Activated CD8-positive, alpha-beta memory T cell treated with anti-CD3 and anti-CD28 coated beads for 1 hour (primary cell): ENCODE measurements around the gene SLC11A1.

Experiments used
- DNase-seq, 2 donors: peaks; one replicate each; pipeline ENCODE4 v3.0.0-alpha.2; 2020; ENCODE audit warnings: low read depth in 1 of 2; ENCODE audit errors: extremely low read depth in 1 of 2

Gene SLC11A1

DNA sequence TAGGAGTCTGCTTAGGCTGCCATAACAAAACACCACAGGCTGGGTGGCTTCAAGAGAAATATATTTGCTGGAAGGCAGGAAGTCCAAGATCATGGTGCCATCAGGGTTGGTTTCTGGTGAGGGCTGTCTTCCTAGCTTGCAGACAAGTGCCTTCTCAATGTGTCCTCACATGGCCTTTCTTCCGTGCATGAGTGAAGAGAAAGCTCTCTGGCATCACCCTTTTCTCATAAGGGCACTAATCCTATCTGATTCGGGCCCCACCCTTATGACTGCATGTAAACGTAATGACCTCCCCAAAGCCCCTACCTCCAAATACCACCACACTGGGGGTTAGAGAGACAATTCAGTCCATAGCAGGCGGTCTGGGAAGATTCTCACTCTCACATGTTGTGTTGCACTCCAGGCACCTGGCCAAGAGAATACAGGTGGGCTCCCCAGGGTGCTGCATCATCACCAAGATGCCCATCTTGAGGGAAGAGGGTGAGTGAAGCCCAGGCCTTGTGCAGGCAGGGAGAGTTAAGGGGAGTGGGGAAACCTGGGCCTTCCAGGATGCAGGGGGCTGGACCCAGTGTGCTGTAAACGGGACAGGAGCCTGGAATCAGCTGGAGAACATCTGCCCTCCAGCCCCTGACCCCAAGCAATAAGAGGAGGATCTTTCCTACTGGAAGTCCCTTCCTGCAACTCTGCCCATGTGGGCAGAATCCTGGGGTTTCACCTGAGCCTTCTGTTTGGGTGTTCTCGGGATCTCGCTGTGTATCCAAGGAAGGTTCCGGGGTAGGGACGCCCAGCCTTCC lies 15.3 kb upstream of the SLC11A1 start:
- DNase-seq: no peak

GRCh38 chr2:218367415-218368149 lies 14.5 kb upstream of the SLC11A1 start:
- peak; percentile 39 to 57 for DNase-seq

DNA sequence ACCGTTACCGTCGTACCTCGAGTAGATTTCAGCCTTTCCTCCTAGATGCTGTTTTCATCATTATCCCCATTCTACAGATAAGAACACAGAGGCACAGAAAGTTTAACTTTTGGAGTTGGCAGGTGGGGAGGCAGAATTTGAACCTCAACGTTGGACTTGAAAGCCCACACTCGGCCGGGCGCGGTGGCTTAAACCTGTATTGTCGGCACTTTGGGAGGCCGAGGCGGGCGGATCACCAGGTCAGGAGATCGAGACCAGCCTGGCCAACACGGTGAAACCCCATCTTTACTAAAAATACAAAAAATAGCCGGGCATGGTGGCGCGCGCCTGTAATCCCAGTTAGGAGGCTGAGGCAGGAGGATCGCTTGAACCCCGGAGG lies 13.9 kb upstream of the SLC11A1 start:
- DNase-seq: no peak

- DNase-seq: no peak
Observed at GRCh38 chr2:218368621-218369153, 13.4 kb upstream of the SLC11A1 start.

DNA sequence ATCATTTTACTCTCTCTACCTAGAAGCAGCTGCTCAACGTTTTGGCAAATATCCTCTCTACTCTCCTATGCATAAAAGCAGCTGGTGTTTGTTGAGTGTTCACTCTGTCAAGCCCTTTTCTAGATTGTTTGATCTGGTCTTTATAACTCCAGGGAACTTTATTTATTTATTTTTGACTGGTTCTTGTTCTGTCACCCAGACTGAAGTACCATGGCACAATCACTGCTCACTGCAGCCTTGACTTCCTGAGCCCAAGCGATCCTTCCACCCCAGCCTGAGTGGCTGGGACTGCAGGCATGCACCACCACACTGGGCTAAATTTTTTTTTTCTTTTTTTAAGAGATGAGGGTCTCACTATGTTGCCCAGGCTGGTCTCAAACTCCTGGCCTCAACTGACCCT lies 12.7 kb upstream of the SLC11A1 start:
- DNase-seq: no peak

GRCh38 chr2:218370410-218371063 lies 11.5 kb upstream of the SLC11A1 start:
- no peak for DNase-seq

DNA sequence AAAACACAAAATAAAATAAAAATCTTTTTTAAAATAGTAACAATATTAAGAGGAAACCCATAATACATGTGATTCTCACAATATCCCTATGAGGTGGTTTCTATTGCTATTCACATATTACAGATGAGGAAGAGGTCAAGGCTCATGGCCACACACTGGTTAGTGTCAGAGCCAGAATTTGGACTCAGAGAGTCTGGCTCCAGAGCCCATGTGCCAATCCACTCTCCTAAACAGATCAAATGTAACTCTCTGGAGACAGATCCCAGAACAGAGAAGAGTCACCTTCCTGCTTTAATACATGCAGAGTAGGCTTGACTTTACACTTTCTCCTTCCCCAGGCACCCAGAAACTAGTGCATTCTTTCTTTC lies 10.1 kb upstream of the SLC11A1 start:
- DNase-seq: no peak

DNA sequence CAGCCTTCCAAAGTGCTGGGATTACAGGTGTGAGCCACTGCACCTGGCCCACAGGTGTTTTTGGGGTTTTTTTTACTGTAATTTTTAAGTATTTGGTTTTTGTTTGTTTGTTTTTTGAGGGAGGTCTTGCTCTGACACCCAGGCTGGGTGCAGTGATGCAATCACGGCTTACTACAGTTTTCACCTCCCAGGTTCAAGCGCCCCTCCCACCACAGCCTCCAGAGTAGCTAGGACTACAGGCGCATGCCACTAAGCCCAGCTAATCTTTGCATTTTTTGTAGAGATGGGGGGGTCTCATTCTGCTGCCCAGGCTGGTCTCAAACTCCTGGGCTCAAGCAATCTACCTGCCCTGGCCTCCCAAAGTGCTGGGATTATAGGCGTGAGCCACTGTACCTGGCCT lies 7.3 kb upstream of the SLC11A1 start:
- DNase-seq: no peak

DNA sequence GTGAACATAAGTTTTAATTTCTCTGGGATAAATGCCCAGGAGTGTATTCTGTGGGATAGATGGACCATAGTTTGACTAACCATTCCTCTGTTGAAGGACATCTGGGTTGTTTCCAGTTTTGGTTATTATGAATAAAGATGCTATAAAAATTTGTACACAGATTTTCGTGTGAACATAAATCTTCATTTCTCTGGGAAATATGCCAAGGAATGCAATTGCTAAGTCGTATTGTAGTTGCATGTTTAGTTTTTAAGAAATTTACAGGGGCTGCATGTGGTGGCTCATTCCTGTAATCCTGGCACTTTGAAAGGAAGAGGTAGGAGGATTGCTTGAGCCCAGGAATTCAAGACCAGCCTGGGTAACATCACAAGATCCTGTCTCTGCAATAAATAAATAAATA lies 6.9 kb upstream of the SLC11A1 start:
- no peak for DNase-seq

- DNase-seq: no peak
Observed at GRCh38 chr2:218378053-218378452, 4.0 kb upstream of the SLC11A1 start.

DNA sequence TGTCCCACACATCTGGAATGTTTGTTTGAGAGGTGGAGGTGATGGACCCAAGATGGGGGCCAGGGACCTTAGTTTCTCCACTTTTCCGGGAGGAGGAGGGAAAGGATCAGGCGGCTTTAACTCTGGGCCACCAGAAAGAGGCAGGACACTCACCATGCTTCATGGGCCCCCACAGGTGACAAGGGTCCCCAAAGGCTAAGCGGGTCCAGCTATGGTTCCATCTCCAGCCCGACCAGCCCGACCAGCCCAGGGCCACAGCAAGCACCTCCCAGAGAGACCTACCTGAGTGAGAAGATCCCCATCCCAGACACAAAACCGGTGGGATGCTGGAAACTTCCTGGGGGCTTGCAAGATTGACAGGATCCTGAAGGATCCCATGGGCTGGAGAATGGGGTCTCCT lies 712 bp downstream of the SLC11A1 start:
- DNase-seq: no peak

GRCh38 chr2:218383892-218384519 lies 1.9 kb downstream of the SLC11A1 start:
- no peak for DNase-seq

DNA sequence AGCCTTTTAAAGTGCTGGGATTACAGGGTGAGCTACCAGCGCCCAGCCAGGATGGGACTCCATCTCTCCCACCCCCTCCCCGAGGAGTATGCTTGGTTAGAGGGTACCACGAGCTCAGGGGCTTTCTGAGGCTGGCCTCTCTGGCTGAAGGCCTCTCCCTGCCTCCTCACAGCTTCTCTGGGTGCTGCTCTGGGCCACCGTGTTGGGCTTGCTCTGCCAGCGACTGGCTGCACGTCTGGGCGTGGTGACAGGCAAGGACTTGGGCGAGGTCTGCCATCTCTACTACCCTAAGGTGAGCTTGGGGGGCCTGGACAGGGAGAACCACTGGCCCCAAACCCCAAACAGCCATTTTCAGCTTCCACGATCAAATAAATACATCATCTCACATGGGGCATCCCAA lies 2.9 kb downstream of the SLC11A1 start:
- no peak for DNase-seq

DNA sequence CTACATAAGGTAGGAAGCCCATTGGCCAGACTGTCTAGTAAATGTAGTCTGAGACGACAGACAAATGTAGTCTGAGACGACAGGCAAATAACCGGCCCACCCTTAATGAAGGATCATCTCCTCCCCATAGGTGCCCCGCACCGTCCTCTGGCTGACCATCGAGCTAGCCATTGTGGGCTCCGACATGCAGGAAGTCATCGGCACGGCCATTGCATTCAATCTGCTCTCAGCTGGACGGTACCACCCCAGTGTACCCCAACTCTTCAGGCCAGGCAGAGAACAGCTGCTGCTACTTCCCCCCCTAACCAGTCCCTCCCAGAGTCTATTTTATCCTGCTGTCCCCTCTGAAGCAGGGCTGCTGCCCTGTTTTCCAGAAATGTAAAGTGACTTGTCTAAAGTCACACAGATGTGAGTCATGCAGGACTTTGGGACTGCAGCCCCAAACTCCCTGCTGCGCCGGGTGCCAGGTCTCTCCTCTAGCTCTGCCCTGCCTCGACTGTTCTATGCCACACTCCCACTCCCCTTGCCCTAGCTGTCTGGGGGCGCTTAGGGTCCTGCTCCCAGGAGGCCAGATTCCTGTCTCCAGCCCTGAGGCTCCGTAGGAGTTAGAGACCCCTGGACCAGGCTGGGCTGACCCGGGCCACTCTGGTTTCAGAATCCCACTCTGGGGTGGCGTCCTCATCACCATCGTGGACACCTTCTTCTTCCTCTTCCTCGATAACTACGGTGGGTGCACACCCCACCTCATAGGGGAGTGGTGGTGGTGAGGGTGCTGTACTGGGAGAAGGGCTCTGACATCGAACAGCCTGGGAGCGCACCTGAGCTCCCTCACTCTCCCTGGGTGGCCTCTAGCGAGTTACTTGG lies 4.7 kb downstream of the SLC11A1 start:
- no peak for DNase-seq

DNA sequence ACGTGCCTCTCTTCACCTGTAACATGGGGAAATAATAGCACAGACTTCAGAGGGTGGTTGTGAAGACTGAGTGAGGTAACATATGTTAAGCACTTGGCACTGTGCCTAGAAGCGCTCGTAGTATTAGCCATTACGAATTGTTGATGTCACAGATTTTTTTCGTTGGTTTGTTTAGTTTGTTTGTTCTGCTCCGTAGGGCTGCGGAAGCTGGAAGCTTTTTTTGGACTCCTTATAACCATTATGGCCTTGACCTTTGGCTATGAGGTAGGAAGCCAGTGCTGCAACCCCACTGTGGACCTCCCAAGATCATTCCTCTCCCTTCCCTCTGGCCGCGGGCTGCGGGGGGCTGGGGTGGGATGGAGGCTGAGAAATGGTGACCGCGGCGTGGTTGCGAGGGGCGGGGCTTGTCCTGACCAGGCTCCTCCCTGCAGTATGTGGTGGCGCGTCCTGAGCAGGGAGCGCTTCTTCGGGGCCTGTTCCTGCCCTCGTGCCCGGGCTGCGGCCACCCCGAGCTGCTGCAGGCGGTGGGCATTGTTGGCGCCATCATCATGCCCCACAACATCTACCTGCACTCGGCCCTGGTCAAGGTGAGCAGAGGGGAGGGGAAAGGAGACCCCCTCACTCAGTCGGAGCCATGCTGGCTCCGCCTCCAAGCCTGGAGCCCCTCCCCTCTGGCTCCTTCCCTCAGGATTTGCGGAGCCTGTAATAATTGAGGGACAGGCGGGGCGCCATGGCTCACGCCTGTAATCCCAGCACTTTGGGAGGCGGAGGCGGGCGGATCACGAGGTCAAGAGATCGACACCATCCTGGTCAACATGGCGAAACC lies 5.5 kb downstream of the SLC11A1 start:
- no peak for DNase-seq

DNA sequence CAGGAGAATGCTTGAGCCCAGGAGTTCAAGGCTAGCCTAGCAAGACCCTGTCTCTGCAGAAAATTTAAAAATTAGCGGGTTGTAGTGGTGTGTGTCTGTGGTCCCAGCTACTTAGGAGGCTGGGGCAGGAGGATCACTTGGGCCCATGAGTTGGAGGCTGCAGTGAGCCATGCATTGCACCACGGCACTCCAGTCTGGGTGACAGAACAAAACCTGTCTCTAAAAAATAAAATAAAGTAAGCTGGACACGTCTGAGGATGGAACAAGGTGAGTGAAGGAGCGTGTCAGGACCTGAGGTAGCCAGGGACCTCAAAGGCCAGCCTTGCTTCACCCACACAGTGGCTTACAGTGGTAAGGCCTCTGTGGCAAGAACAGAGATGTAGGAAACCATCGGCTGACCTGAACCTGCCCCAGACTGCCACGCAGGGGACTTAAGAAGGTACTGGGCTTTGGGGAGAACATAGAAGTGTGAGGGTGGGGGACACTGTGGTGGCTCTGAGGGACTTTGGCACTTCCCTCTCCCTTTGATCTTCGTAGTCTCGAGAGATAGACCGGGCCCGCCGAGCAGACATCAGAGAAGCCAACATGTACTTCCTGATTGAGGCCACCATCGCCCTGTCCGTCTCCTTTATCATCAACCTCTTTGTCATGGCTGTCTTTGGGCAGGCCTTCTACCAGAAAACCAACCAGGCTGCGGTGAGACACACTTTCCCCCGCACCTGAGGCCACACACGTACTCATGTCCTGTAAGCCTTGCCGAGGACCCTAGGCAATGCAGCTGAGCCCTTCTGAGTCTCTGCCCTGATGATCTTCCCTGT lies 7.5 kb downstream of the SLC11A1 start:
- no peak for DNase-seq

GRCh38 chr2:218391202-218391601 lies 9.1 kb downstream of the SLC11A1 start:
- no peak for DNase-seq

DNA sequence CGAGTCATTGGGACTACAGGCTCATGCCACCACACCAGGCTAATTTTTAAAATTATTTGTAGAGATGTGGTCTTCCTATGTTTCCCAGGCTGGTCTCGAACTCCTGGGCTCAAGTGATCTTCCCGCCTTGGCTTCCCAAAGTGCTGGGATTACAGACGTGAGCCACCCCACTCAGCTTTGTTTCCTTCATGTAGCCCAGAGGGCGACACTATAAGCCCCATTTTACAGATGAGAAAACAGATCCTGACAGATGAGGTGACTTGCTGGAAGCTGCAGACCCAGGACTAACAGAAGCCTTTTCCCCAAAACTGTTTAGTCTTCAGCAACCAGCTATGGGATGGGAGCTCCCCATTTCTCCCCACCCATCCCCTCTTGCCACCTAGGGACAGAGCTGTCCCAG lies 10.4 kb downstream of the SLC11A1 start:
- DNase-seq: no peak
